Endometrial microvascular endothelial cells (primary cell): ENCODE results near the gene NAA30. TPM values are rescaled to one million over a fixed set of nuclear protein-coding genes. Genes with fewer than 3 reads are reported as not detected.
"Not testable (repeated sequence)": the region's sequence is repeated elsewhere in the genome, so short reads cannot be mapped to it uniquely, and the experiment has no call there.

Experiments used
- in situ Hi-C: cut with HindIII; loops from 2 replicates; pipeline ENCODE4 v1.10.0; 2017; ENCODE audit warnings: low sequenced_read_pairs, low pct_unique_long_range_greater_than_20kb; ENCODE audit errors: inconsistent ontology term
- total RNA-seq: library from RNA; depleted of rRNA; stranded (reverse); fragments of >200 nt; gene quantifications from one replicate; pipeline ENCODE4 v1.2.3, GENCODE V29; 2015; ENCODE audit errors: inconsistent ontology term

The NAA30 gene
- 17.4 TPM for total RNA-seq

DNA sequence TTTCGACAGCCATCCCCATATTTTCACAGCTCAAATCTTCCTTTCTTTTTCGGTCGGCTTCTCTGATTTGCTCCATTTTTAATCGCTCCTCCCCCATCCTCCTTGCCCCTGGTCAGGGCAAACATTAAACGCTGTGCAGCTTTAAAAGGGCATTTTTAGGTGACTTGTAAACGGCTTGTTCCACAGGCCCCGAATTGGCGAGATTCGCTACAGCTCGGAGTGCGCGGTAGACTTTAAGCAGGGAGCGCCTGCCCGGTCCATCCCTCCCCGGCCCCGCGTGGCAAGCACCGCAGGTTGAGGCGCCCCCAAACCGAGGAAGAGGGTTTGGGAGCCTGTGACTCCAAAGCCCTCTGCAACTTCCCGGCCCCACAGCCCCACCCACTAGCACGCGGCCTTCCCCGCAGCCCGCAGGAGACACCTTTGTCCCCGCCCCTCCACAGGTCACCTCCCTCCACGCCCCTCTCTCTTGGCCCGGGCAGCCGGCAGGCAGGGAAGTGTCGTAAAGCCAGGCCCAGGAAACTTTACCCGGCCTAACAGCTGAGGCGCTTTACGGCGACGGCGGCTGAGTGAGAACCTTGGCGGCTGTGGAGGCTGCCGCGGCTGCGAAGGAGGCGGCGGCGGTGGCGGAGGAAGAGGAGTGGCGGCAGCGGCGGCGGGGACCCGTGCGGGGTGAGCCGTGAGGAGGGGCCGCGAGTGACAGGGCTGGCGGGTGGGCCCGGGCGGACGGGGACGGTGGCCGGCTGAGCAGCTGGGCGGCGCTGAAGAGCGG is at the start of gene NAA30:
NAA30 (plus strand) TSS at position 550 of the 769 bp plus-strand sequence. CDS start 372 bp downstream, outside the sequence.
- in situ Hi-C loops: no loop called here

DNA sequence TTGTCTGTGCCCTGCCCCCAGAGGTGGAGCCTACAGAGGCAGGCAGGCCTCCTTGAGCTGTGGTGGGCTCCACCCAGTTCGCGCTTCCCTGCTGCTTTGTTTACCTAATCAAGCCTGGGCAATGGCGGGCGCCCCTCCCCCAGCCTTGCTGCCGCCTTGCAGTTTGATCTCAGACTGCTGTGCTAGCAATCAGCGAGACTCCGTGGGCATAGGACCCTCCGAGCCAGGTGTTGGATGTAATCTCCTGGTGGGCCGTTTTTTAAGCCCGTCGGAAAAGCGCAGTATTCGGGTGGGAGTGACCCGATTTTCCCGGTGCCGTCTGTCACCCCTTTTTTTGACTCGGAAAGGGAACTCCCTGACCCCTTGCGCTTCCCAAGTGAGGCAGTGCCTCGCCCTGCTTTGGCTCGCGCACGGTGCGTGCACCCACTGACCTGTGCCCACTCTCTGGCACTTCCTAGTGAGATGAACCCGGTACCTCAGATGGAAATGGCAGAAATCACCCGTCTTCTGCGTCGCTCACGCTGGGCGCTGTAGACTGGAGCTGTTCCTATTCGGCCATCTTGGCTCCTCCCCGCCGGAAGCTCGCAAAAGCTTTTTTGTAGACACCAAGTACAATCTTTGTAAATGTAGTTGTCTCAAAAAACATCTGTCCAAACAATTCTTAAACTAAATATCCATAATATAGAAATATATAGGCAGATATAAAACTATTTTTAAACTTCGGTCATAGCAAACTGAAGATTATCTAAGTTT is 46.7 kb upstream of the NAA30 start:
- in situ Hi-C loops: not testable (repeated sequence)

DNA sequence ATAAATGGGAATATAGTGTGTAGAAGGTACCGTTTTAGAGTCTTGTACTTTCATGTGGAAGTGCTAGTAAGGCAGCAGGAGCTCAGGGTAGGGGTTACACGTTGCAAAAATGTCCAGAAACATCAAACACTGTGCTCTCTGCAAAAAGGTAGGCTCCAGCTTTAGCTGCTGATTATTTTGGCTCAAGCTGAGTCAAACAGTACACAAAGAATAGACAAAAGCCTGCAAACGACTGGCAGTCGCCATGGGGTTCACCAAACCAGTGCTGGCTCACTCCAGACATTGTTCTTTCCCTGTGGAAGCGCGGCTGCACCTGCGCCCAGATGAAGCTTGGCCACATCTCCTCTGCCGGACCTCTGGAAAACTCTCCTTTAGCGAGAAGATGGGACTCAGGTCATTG is 45.3 kb upstream of the NAA30 start:
- in situ Hi-C loops: no loop called here

DNA sequence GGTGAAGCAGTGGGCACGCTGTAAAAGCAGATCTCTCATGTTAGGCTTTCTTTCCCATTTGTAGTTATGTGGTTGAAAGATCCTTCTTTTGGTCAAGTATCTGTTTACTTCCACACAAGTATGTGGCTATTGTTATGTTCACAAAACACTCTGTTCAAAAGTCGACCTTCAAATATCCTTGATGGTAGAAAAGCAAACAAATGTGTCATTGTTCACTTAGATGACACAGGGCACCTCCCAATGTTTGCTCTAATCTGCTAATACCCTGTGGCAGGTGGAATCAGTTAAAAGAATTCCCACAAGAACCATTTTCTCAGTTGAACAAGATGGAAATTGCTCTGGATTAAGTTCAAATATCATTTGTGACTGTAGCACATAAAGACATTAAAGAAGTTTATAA is 43.6 kb upstream of the NAA30 start:
- in situ Hi-C loops: no loop called here

DNA sequence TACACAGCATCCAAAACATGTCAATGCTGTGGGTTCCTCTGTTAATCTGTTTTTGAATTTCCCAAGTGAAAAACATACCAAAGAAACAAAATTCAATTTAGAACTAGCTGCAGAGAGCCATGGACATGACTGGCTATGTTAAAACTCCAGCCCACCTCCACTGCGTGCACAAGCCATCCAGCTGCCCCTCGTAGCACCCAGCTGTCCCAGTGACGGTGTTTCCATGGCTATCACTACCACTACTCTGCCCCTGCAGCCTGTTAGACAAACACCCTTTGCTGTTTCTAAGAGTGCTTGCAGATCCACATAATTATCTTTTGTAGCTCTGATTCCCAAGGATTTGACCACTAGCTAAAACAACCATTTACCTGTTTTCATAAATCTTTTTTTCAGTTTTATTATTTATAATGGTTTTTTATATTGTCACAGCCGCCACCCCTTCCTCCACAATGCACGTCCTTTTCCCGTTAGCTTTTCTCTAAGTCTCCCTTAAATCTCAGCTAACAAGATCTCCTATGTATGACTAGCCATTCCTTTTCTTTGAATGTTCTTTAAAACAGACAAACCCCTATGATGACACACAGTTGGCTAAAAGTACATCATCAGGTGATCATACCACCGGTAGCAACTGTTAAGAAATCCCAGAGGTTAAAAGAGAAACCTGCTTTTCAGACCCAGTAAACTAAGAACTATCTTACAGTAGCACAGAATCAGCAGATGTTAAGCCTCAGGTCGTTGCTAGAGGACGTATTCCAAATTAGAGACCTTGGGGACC is 37.8 kb upstream of the NAA30 start:
- in situ Hi-C loops: no loop called here

DNA sequence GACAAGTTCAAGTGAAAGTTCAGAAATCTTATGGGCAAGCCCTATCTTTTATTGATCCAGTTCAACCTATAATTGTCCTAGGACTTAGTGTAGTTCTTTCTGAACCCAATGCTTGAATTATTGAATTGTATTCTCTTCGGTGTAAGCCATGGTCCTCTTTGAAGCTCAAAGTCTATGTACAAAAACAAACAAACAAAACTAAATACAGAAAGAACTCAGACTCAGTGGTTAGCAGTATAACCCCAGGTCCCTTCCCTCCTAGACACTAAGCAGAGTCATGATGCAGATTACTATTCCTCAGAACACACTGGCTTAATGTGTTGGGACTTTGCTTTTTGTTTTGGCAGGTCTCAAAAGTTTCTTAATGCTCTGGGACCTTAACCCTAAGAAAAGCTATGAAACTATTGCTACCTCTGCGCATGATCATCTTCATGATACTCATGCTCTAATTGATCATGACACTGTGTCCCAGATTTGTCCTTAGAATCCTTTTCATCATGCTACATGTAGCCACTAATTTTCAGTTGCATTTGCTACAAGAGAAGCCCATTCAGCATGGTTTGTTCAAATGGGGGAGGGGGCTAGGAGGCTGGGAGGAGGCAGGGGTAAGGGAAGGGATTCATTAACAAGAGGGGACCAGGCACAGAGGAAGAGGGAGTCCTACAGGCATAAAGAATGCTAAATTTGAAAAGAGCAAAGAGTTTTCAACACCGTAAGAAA is 35.1 kb upstream of the NAA30 start:
- in situ Hi-C loops: no loop called here

DNA sequence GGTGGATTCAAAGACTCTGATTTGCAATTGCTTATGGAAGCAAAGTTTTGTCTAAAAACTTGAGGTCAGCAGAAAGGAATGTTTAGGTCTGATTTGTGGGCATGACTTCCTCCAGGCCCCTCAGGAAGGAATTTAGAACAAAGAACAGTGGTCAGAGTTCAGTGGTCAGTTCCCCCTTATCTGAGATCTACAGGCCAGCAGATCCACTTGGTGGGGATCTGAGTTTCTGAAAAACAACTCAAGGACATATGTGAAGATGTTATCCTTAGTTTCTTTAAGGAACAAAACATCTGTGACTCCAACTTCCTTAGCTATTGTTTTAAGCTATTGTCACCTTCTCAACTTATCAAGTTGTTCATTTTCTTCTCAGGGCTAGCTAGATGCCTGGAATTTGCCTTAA is 28.0 kb upstream of the NAA30 start:
- in situ Hi-C loops: no loop called here

DNA sequence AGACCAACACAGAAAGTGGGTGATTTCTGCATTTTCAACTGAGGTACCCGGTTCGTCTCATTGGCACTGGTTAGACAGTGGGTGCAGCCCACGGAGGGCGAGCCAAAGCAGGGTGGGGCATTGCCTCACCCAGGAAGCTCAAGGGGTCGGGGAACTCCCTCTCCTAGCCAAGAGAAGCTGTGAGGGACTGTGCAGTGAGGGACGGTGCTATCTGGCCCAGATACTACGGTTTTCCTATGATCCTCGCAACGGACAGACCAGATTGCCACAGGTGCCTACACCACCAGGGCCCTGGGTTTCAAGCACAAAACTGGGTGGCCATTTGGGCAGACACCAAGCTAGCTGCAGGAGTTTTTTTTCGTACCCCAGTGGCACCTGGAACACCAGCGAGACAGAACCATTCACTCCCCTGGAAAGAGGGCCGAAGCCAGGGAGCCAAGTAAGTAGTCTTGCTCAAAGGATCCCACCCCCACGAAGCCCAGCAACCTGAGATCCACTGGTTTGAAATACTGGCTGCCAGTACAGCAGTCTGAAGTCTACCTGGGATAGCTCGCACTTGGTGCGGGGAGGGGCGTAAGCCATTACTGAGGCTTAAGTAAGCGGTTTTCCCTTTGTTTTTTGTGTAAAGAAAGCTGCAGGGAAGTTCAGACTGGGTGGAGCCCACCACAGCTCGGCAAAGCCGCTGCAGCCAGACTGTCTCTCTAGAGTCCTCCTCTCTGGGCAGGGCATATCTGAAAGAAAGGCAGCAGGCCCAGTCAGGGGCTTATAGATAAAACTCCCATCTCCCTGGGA is 25.5 kb upstream of the NAA30 start:
- in situ Hi-C loops: no loop called here

DNA sequence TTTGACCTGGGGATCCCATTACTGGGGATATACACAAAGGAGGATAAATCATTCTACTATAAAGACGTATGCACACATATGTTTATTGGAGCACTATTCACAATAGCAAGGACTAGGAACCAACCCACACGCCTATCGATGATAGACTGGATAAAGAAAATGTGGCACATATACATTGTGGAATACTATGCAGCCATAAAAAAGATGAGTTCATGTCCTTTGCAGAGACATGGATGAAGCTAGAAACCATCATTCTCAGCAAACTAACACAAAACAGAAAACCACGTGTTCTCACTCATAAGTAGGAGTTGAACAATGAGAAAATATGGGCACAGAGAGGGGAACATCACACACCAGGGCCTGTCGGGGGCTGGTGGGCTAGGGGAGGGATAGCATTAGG is 20.2 kb upstream of the NAA30 start:
- in situ Hi-C loops: not testable (repeated sequence)

DNA sequence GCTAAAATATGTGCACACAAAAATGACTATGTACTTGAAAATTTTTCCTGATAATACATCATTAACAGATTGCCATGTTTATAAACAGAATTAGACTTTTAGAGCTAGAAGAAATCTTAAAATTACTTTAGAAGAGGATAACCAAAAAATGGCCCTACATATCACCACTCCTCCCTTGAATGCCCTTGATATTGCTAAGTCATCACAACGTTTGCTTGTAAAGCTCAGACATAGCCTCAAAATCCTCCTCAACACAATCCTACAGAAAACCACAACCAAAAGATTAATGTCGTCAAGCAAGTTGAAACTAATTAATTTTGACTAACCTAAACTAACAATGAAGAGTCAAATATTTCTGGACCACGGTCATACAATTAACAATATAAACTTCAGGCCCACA is 19.4 kb upstream of the NAA30 start:
- in situ Hi-C loops: no loop called here

DNA sequence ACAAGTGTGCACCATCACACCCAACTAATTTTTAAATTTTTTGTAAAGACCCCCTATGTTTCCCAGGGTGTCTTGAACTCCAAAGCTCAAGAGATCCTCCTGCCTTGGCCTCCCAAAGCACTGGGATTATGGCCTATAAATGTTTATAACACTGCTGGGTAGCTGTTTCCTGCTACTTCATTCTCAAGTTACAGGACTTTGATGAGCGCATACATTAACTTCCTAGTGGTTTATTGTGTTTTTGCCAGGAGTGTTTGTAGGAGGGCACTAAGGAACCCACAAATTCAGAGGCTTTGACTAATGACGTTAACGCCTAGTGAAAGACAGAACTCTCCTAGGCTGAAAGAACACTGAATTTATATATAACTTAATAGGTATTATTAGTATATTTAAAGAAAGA is 15.2 kb upstream of the NAA30 start:
- in situ Hi-C loops: no loop called here

DNA sequence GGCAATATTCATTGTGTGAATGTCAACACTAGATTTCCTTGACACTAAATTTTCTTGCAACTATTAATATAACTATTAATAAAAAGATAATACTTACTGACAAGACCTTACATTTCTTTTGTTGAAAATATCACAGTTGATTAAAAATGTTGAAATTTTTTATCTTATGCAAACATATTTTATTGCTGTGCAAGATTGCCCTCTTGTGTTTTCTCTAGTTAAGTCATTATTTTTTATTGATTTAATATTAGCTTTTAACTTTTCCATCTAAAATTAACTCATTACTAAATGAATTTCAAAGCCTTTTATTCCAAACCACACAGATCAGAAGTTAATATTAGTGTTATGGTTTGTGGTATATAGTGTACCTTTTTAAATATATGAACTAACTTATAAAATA is 11.7 kb upstream of the NAA30 start:
- in situ Hi-C loops: no loop called here

DNA sequence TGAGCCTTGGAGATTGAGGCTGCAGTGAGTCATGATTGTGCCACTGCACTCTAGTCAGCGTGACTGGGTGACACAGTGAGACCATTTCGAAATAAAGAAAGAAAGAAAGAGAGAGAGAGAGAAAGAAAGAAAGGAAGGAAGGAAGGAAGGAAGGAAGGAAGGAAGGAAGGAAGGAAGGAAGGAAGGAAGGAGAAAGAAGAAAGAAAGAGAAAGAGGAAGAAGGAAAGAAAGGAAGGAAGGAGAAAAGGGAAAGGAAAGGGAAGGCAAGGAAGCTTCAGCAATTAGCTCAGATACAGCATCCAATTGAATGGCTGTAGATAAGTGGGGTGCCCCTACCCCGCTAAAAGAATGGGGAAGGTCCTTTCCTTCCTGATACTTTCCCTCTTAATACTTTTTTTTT is 9.5 kb upstream of the NAA30 start:
- in situ Hi-C loops: no loop called here

DNA sequence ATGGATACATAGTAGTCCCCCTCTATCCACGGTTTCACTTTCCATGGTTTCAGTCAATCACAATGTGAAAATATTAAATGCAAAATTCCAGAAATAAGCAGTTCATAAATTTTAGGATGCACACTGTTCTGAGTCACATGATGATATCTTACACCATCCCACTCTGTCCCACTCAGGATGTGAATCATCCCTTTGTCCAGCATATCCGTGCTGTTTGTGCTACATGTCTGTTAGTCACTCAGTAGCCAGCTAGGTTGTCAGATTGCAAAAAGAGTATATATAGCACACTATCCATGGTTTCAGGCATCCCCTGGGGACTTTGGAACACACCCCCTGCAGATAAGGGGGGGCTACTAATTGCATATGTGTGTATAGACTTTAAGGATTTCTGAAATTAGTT is 8.1 kb upstream of the NAA30 start:
- in situ Hi-C loops: no loop called here

DNA sequence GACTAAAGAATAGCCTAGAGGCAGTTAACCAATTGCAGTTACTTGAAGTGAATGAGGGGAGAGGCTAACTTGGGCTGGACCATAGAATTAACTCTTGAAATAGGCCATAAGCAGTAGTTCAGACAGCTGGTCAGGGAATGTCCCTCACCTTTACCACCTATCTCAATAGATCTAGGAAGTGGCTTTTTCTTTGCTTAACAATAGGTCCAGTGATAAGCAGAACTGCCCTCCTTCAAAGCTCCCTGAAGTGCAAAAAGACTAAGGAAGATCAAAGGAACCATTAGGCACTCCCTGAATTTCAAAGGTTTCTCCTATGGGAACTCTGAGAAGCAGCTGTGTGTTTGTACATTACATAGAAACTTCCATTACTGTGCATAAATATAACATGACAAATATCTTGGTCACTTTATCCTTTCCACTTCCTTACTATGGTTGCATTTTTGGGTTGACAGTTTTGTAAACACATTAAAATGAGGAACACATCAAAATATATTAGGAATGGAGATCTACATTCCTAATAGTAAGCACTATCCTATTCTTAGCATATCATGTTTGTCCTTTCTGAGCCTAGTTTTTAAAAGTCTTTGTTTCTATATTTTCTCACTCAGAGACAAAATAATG is 7.2 kb upstream of the NAA30 start:
- in situ Hi-C loops: no loop called here

DNA sequence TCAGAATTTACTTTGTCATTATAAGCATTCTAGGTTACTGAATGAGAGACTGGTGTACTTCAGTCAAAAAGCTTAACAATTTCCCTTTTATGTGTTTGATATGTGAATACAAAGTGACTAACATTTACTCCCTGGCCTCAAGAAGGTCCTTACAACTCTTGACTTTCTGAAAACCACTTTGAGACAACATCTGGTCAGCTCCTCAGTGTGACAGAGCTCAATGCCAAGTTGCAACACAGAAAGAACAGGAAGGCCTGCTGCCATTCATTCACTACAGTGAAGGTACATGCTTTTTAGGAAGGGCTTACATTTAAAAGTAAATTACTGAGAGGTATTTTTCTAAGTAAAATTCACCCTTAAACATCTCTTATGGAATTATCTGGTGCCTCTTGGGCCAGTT is 2.3 kb upstream of the NAA30 start:
- in situ Hi-C loops: no loop called here

DNA sequence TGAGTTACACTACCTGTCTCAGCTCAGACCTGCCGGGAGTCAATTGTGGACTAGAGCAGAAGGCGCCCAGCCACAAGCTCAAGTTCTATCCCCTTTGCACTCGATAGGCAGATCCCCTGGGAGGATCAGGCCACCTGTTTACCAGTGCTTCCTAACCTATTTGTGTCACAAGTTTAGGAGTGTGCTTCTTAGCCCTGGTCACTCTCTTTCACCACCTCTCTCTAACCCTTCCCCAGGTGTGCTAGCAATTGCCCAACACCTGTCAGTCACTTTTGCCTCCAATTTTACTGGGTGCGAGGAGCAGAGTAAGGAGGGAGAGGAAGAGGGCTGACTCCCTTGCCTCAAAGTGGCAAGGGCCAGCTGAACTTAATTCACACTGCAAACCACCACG is 745 bp upstream of the NAA30 start:
- in situ Hi-C loops: no loop called here
